Measurements from ENCODE around the gene PTPRR.
A peak's percentile ranks its signal among the peaks of the same experiment; 100 is the strongest.

DNA sequence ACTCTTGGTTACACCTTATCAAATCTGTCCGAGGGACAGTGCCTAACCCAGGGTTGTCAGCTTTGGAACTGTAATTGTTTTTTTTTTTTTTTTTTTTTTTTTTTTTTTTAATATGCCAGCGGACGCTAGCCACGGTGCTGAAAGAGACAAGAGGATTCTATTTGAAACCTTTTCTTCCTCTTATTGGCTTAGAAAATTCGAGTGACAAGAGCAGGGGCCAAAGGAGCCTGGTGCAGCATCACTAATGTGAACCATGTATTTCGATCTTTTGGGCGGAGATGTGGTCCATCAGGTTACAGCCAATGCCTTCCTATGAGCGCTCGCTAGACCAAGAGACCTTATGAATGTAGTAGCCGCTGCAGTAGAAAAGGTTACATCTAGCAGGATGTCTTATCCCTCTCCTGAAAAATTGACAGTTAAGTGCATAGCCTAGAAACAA, 922 bp downstream of the PTPRR start:
- TF ChIP-seq HNF4A (conservative IDR thresholded peaks at IDR 0.05): no peak
- TF ChIP-seq, protein P1, sequence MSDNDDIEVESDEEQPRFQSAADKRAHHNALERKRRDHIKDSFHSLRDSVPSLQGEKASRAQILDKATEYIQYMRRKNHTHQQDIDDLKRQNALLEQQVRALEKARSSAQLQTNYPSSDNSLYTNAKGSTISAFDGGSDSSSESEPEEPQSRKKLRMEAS (IDR thresholded peaks at IDR 0.05): no peak
- TF ChIP-seq, protein P2, sequence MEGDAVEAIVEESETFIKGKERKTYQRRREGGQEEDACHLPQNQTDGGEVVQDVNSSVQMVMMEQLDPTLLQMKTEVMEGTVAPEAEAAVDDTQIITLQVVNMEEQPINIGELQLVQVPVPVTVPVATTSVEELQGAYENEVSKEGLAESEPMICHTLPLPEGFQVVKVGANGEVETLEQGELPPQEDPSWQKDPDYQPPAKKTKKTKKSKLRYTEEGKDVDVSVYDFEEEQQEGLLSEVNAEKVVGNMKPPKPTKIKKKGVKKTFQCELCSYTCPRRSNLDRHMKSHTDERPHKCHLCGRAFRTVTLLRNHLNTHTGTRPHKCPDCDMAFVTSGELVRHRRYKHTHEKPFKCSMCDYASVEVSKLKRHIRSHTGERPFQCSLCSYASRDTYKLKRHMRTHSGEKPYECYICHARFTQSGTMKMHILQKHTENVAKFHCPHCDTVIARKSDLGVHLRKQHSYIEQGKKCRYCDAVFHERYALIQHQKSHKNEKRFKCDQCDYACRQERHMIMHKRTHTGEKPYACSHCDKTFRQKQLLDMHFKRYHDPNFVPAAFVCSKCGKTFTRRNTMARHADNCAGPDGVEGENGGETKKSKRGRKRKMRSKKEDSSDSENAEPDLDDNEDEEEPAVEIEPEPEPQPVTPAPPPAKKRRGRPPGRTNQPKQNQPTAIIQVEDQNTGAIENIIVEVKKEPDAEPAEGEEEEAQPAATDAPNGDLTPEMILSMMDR (IDR thresholded peaks at IDR 0.05; ENCODE audit: low read depth, low read length, missing input control): no peak
- no peak for TF ChIP-seq TAF1 (conservative IDR thresholded peaks at IDR 0.05)
- TF ChIP-seq RXRA (IDR thresholded peaks at IDR 0.05): no peak
- TF ChIP-seq EGR1 (IDR thresholded peaks at IDR 0.05; ENCODE audit: low read depth in 2 of 2): no peak
- TF ChIP-seq ZBTB33 (IDR thresholded peaks at IDR 0.05): no peak
- no peak for TF ChIP-seq YY1 (IDR thresholded peaks at IDR 0.05)
- no peak for TF ChIP-seq SP1 (IDR thresholded peaks at IDR 0.05)
- TF ChIP-seq, protein P3, sequence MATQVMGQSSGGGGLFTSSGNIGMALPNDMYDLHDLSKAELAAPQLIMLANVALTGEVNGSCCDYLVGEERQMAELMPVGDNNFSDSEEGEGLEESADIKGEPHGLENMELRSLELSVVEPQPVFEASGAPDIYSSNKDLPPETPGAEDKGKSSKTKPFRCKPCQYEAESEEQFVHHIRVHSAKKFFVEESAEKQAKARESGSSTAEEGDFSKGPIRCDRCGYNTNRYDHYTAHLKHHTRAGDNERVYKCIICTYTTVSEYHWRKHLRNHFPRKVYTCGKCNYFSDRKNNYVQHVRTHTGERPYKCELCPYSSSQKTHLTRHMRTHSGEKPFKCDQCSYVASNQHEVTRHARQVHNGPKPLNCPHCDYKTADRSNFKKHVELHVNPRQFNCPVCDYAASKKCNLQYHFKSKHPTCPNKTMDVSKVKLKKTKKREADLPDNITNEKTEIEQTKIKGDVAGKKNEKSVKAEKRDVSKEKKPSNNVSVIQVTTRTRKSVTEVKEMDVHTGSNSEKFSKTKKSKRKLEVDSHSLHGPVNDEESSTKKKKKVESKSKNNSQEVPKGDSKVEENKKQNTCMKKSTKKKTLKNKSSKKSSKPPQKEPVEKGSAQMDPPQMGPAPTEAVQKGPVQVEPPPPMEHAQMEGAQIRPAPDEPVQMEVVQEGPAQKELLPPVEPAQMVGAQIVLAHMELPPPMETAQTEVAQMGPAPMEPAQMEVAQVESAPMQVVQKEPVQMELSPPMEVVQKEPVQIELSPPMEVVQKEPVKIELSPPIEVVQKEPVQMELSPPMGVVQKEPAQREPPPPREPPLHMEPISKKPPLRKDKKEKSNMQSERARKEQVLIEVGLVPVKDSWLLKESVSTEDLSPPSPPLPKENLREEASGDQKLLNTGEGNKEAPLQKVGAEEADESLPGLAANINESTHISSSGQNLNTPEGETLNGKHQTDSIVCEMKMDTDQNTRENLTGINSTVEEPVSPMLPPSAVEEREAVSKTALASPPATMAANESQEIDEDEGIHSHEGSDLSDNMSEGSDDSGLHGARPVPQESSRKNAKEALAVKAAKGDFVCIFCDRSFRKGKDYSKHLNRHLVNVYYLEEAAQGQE (IDR thresholded peaks at IDR 0.05): peak; percentile 84
- TF ChIP-seq JUND (IDR thresholded peaks at IDR 0.05): no peak
- no peak for TF ChIP-seq GABPA (IDR thresholded peaks at IDR 0.05 in 1 of 2, conservative IDR thresholded peaks at IDR 0.05 in 1 of 2)

All from liver (tissue), 3 donors.